GM12865 (cell line): ENCODE data around the gene ADPRM.
"Not testable (repeated sequence)": the region's sequence is repeated elsewhere in the genome, so short reads cannot be mapped to it uniquely, and the experiment has no call there.

Experiments
- DNase-seq: peaks from one replicate; pipeline ENCODE4 v3.0.0; 2010; ENCODE audit warnings: low read depth
- H3K4me3 ChIP-seq: 2 replicates; pipeline ENCODE4 v1.5.1; 2011; ENCODE audit warnings: mild to moderate bottlenecking, low read depth, low read length, control low read depth
- CTCF ChIP-seq: IDR thresholded peaks from 2 replicates; pipeline ENCODE4 v1.5.1; 2011; ENCODE audit warnings: low read length, control low read depth, low read depth, inconsistent platforms; ENCODE audit not compliant: insufficient read depth; ENCODE audit errors: missing control alignments

ADPRM gene

DNA sequence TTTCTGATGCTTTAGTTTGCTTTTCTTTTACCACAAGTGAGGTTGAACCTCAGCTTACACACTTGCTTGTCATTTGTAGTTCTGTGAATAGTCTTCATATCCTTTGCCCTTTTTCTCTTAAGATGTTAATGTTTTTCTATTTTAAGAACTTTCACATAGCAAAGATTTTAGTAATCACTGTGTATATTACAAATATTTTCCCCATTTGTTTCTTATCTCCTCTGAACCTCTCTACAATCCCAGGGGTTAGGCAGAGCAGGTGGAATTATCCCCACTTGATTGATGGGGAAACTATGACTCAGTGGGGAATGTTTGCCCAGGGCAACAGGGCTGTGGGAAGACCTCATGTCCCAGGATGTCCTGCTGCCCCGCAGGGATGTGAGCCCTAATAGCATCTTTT is 28.6 kb upstream of the ADPRM start:
- no peak for DNase-seq
- TF ChIP-seq CTCF = no peak
- H3K4me3 ChIP-seq = no peak overlapping the region

GRCh38 chr17:10673312-10673711 is 24.1 kb upstream of the ADPRM start:
- no peak for DNase-seq
- TF ChIP-seq CTCF = no peak
- no peak overlapping the region for H3K4me3 ChIP-seq

DNA sequence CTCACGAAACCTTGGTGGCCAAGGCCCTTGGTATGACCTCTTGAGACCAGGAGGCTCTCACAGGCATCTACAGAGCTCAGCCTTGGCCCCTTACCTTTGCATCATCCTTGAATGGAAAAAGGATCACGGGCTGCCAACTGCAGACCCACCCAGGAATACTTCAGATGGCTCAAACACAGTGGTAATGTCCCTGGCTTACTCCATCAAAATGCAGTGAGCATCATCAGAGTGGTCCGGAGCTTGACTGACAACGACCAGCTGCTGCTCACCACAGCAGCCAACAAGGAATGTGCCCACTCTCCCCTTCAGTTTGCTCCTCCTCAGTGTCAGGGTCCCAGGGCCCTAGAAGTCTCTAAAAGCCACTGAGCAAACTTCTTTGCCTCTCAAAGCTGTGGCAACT is 22.7 kb upstream of the ADPRM start:
- no peak overlapping the region for H3K4me3 ChIP-seq
- no peak for DNase-seq
- no peak for TF ChIP-seq CTCF

- no peak overlapping the region for H3K4me3 ChIP-seq
- DNase-seq = no peak
- TF ChIP-seq CTCF = no peak
Observed at GRCh38 chr17:10681866-10682446, 15.4 kb upstream of the ADPRM start.

GRCh38 chr17:10683853-10684252 is 13.5 kb upstream of the ADPRM start:
- peak; percentile 42 for TF ChIP-seq CTCF
- peak; percentile 28 for DNase-seq
- H3K4me3 ChIP-seq = no peak overlapping the region

GRCh38 chr17:10687499-10687898 is 9.9 kb upstream of the ADPRM start:
- H3K4me3 ChIP-seq = no peak overlapping the region
- TF ChIP-seq CTCF = no peak
- DNase-seq = no peak

DNA sequence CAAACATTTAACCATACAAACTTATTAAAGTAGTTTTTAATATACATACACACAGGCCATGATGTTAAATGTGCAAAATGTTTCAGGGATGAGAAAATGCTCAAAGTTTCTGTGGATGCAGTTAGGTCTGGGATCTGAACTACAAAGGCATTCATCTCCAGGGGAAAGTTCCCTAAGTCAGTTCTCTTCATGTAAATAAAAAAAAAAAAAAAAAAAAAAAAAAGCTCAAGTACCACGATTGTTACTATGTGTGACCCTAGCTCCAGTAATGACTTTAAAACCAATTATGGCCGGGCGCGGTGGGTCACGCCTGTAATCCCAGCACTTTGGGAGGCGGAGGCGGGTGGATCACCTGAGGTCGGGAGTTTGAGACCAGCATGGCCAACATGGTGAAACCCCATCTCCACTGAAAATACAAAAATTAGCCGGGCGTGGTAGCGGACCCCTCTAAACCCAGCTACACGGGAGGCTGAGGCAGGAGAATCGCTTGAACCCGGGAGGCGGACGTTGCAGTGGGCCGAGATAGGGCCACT is 1.5 kb upstream of the ADPRM start:
- not testable (repeated sequence) for DNase-seq
- H3K4me3 ChIP-seq = peak overlapping the region; percentile 79
